A673 (cell line): ENCODE data around the gene GDF10. TPM values are rescaled to one million over a fixed set of nuclear protein-coding genes. Genes with fewer than 3 reads are reported as not detected.

Experiments
- BruUV-seq: library from RNA; stranded (reverse); fragments of 400-500 nt; replicated peaks from 2 replicates; lab custom pipeline; 2021; lab: Mats Ljungman, UMichigan
- CTCF ChIA-PET: fragments of 300-600 bp; sonication (Branson Sonifier 250); formaldehyde crosslinking; loops from one replicate; lab custom pipeline; 2022; ENCODE audit warnings: antibody characterized with exemption; lab: Charles Lee
- POLR2A ChIA-PET: fragments of 300-600 bp; sonication (Branson Sonifier 250); formaldehyde crosslinking; loops from one replicate; lab custom pipeline; 2022; ENCODE audit warnings: antibody characterized with exemption; ENCODE audit not compliant: low non-redundant PET; lab: Charles Lee
- DNase-seq: peaks from one replicate; pipeline ENCODE4 v3.0.0-alpha.2; 2015; ENCODE audit warnings: low spot score
- H3K27ac ChIP-seq: fragments of 200-600 bp; sonication (generic); 2 replicates; pipeline ENCODE4 v1.5.1; 2016; ENCODE audit warnings: mixed run types, low read depth, mild to moderate bottlenecking, mixed read lengths, antibody characterized with exemption, low read length; ENCODE audit not compliant: poor library complexity, severe bottlenecking
- H3K27me3 ChIP-seq: fragments of 200-600 bp; sonication (generic); replicated peaks from 2 replicates; pipeline ENCODE4 v1.6.1; 2017; ENCODE audit warnings: mixed run types, low read depth, mild to moderate bottlenecking, mixed read lengths, antibody characterized with exemption, low read length; ENCODE audit not compliant: insufficient read depth, poor library complexity
- H3K36me3 ChIP-seq: fragments of 200-600 bp; sonication (generic); 2 replicates; pipeline ENCODE4 v1.6.1; 2016; ENCODE audit warnings: mixed run types, mild to moderate bottlenecking, mixed read lengths, antibody characterized with exemption, low read length; ENCODE audit not compliant: insufficient read depth, poor library complexity, severe bottlenecking
- H3K4me1 ChIP-seq: fragments of 200-600 bp; sonication (generic); 2 replicates; pipeline ENCODE4 v1.6.1; 2017; ENCODE audit warnings: mixed run types, mild to moderate bottlenecking, mixed read lengths, antibody characterized with exemption, low read length; ENCODE audit not compliant: insufficient read depth, poor library complexity, severe bottlenecking
- H3K4me3 ChIP-seq: fragments of 200-600 bp; sonication (generic); 2 replicates; pipeline ENCODE4 v1.5.1; 2016; ENCODE audit warnings: low read depth, mixed run types, mild to moderate bottlenecking, mixed read lengths, low read length; ENCODE audit not compliant: poor library complexity, severe bottlenecking
- H3K9me3 ChIP-seq: fragments of 200-600 bp; sonication (generic); 2 replicates; pipeline ENCODE4 v1.6.1; 2016; ENCODE audit warnings: mixed run types, low read depth, mild to moderate bottlenecking, mixed read lengths, antibody characterized with exemption, low read length; ENCODE audit not compliant: poor library complexity, severe bottlenecking
- EZH2 ChIP-seq: fragments of 200-600 bp; sonication (generic); IDR thresholded peaks from 2 replicates; pipeline ENCODE4 v1.6.1; 2017; ENCODE audit warnings: borderline replicate concordance, low read depth, mild to moderate bottlenecking, mixed read lengths, antibody characterized with exemption, low read length; ENCODE audit not compliant: poor library complexity, severe bottlenecking
- intact Hi-C: fragments of 100-400 bp; cut with micrococcal nuclease; formaldehyde crosslinking; loops from one replicate; pipeline ENCODE4 v1.10.0; 2022; ENCODE audit not compliant: unreplicated experiment
- total RNA-seq: library from RNA; stranded (reverse); gene quantifications from 2 replicates; pipeline ENCODE4 v1.2.3, GENCODE V29; 2021
- TF ChIP-seq, protein P1 (sequence below): fragments of 300-800, 200-600 bp; sonication (generic); conservative IDR thresholded peaks from 2 replicates; pipeline ENCODE4 v1.5.1; 2017; ENCODE audit warnings: low read depth, mild to moderate bottlenecking, antibody characterized with exemption, low read length, moderate library complexity, mixed read lengths

Gene GDF10
- total RNA-seq, 1 experiment from 2014 or later, result 0.45 TPM

DNA sequence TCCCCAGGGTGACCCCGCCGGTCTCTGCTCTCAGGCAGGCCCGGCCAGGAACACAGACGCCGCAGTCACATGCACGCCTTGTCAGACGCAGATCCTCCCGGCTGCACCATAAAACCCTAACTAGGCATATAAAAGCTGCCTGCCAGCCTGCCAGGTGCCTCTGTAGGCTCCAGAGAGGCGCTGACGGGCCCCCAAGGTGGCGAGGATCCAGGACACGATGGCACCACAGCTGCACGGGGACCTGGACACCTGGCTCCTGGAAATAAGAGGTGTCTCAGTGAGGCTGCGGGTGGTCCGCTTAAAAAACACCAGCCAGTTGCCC is 21.9 kb upstream of the GDF10 start:
- CTCF ChIA-PET, result no interaction called here
- TF ChIP-seq, protein P1, sequence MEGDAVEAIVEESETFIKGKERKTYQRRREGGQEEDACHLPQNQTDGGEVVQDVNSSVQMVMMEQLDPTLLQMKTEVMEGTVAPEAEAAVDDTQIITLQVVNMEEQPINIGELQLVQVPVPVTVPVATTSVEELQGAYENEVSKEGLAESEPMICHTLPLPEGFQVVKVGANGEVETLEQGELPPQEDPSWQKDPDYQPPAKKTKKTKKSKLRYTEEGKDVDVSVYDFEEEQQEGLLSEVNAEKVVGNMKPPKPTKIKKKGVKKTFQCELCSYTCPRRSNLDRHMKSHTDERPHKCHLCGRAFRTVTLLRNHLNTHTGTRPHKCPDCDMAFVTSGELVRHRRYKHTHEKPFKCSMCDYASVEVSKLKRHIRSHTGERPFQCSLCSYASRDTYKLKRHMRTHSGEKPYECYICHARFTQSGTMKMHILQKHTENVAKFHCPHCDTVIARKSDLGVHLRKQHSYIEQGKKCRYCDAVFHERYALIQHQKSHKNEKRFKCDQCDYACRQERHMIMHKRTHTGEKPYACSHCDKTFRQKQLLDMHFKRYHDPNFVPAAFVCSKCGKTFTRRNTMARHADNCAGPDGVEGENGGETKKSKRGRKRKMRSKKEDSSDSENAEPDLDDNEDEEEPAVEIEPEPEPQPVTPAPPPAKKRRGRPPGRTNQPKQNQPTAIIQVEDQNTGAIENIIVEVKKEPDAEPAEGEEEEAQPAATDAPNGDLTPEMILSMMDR, result no peak
- TF ChIP-seq EZH2, result no peak
- Histone ChIP-seq H3K27me3 (no peaks in the 10 kb centered on the region), H3K4me1 (no peaks in the 10 kb centered on the region), H3K4me3 (no peak overlapping the region), H3K27ac (no peak overlapping the region), H3K9me3 (peaks cover 5% of the 10 kb centered on the region), H3K36me3 (no peaks in the 10 kb centered on the region)
- no peak for DNase-seq
- intact Hi-C loops, result no loop called here
- POLR2A ChIA-PET, result no interaction called here
- no TSS peak for BruUV-seq

DNA sequence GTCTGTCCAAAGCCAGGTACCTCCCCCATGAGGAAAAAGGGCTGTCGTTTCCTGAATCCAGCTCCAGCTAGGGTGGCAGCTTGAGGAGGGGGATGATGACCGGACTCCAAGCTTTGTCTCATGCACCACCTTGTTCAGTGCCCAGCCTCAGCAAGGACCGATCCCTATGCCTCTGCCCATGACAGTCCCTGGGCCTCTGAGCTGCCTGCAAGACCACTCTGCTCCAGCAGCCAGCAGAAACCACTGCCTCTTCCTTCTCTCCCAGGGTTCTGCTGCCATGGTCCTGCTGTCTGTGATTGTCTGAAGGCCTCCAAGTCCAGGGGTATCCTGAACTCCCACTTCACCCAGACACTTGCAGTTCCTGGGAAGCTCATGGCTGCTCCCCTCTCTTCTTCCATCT is 21.3 kb upstream of the GDF10 start:
- CTCF ChIA-PET, result no interaction called here
- no peak overlapping the region for H3K4me3 ChIP-seq
- DNase-seq, result no peak
- no peaks in the 10 kb centered on the region for H3K36me3 ChIP-seq
- no peak overlapping the region for H3K27ac ChIP-seq
- H3K9me3 ChIP-seq, result no peaks in the 10 kb centered on the region
- BruUV-seq, result no TSS peak
- intact Hi-C loops, result no loop called here
- TF ChIP-seq, protein P1, result no peak
- no peak for TF ChIP-seq EZH2
- no peaks in the 10 kb centered on the region for H3K27me3 ChIP-seq
- POLR2A ChIA-PET, result no interaction called here
- no peaks in the 10 kb centered on the region for H3K4me1 ChIP-seq

DNA sequence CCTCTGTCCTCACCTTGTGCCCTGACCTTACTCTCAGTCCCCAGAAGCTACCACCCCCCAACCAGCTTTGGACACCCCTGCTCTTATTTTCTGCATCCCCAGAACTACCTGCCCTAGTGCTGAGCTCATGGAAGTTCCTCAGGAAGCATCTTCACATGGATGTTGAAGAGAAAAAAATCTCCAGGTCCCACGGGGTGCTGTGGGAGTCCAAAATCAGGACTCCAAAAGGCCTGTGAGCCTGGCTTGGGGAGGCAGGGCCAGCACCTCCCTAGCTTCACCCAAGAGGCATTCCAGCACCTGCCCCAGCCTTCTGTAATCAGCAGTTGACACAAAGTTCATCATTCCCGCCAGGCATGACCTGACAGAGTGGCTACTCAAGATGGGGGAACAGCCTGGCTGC is 20.7 kb upstream of the GDF10 start:
- Histone ChIP-seq H3K27ac (no peak overlapping the region), H3K36me3 (no peaks in the 10 kb centered on the region), H3K9me3 (no peaks in the 10 kb centered on the region), H3K4me3 (no peak overlapping the region), H3K4me1 (no peaks in the 10 kb centered on the region), H3K27me3 (no peaks in the 10 kb centered on the region)
- intact Hi-C loops, result no loop called here
- ChIA-PET POLR2A (no interaction called here), CTCF (no interaction called here)
- no TSS peak for BruUV-seq
- DNase-seq, result no peak
- TF ChIP-seq, protein P1, result no peak
- no peak for TF ChIP-seq EZH2
